Fibroblast of lung (primary cell): ENCODE measurements around the gene CCT8. TPM values are rescaled to one million over a fixed set of nuclear protein-coding genes. Genes with fewer than 3 reads are reported as not detected.
A peak's percentile ranks its signal among the peaks of the same experiment; 100 is the strongest.

Experiments used
- DNase-seq, 2 donors: peaks; one replicate each; pipeline versions ENCODE4 v3.0.0 to v3.0.0-alpha.2; 2010; ENCODE audit warnings: low read depth in 2 of 2
- H2AFZ ChIP-seq: 2 replicates; pipeline ENCODE4 v1.5.1; 2012; ENCODE audit warnings: low read length, control low read depth, inconsistent platforms
- H3K27ac ChIP-seq: 2 replicates; pipeline ENCODE4 v1.5.1; 2011; ENCODE audit warnings: low read length, control low read depth; ENCODE audit not compliant: insufficient read depth
- H3K27me3 ChIP-seq: 2 replicates; pipeline ENCODE4 v1.5.1; 2011; ENCODE audit warnings: mild to moderate bottlenecking, low read length; ENCODE audit not compliant: control insufficient read depth, insufficient read depth
- H3K36me3 ChIP-seq: 2 replicates; pipeline ENCODE4 v1.5.1; 2011; ENCODE audit warnings: low read length; ENCODE audit not compliant: control insufficient read depth, insufficient read depth
- H3K4me1 ChIP-seq: 2 replicates; pipeline ENCODE4 v1.5.1; 2011; ENCODE audit warnings: low read length; ENCODE audit not compliant: control insufficient read depth, insufficient read depth; ENCODE audit errors: extremely low read depth
- H3K4me2 ChIP-seq: 2 replicates; pipeline ENCODE4 v1.5.1; 2011; ENCODE audit warnings: low read length, control low read depth; ENCODE audit not compliant: insufficient read depth; ENCODE audit errors: extremely low read depth
- H3K4me3 ChIP-seq, 4 experiments: fragments of 200-600 bp in 1 of 4; sonication (generic) in 1 of 4; replicated peaks in 1 of 4; 2 replicates each; pipeline ENCODE4 v1.5.1; 2011 to 2016; ENCODE audit warnings: low read length in 4 of 4, low read depth in 3 of 4, mild to moderate bottlenecking in 3 of 4, control low read depth in 2 of 4, inconsistent platforms in 1 of 4, mixed read lengths in 1 of 4; ENCODE audit not compliant: insufficient read depth in 1 of 4; ENCODE audit errors: control extremely low read depth in 1 of 4
- H3K79me2 ChIP-seq: 2 replicates; pipeline ENCODE4 v1.5.1; 2012; ENCODE audit warnings: mild to moderate bottlenecking, low read length, inconsistent platforms; ENCODE audit not compliant: control insufficient read depth, insufficient read depth
- H3K9ac ChIP-seq: 2 replicates; pipeline ENCODE4 v1.5.1; 2011; ENCODE audit warnings: mild to moderate bottlenecking, low read length, control low read depth; ENCODE audit not compliant: insufficient read depth
- H3K9me3 ChIP-seq: 2 replicates; pipeline ENCODE4 v1.5.1; 2012; ENCODE audit warnings: low read depth, low read length; ENCODE audit not compliant: control insufficient read depth, insufficient read depth
- H4K20me1 ChIP-seq: 2 replicates; pipeline ENCODE4 v1.5.1; 2011; ENCODE audit warnings: low read length; ENCODE audit not compliant: control insufficient read depth, insufficient read depth; ENCODE audit errors: extremely low read depth
- EZH2 ChIP-seq: IDR thresholded peaks from 2 replicates; pipeline ENCODE4 v1.5.1; 2012; ENCODE audit warnings: low read length, control low read depth, mild to moderate bottlenecking; ENCODE audit errors: missing control alignments
- polyA minus RNA-seq: library from RNA; depleted of rRNA, polyadenylated mRNA; stranded (reverse); fragments of >200 nt; gene quantifications from 2 replicates; pipeline ENCODE4 v1.2.3, GENCODE V29; 2011; ENCODE audit warnings: low replicate concordance
- polyA plus RNA-seq, 2 donors: library from polyadenylated mRNA; depleted of rRNA in 1 of 2; stranded (reverse) in 1 of 2; unstranded in 1 of 2; fragments of >200 nt; gene quantifications; 2 replicates each; pipeline ENCODE4 v1.2.1, GENCODE V29; 2011 to 2012; ENCODE audit warnings: missing spikeins in 1 of 2
- total RNA-seq: library from RNA; depleted of rRNA; stranded (reverse); fragments of >200 nt; gene quantifications from 2 replicates; pipeline ENCODE4 v1.2.1, GENCODE V29; 2014
- TF ChIP-seq, protein P1 (sequence below), 2 donors: IDR thresholded peaks in 1 of 2; conservative IDR thresholded peaks in 1 of 2; 1 replicate in 1 of 2; 2 replicates in 1 of 2; pipeline ENCODE4 v1.5.1; 2011 to 2012; ENCODE audit warnings: low read length in 2 of 2, control low read depth in 1 of 2, inconsistent platforms in 1 of 2, low read depth in 1 of 2, mild to moderate bottlenecking in 1 of 2

The CCT8 gene
- total RNA-seq: 207 and 230 TPM in 2 replicates
- 209 and 286 TPM in 2 replicates for polyA plus RNA-seq
- polyA plus RNA-seq (2012): 156 and 217 TPM in 2 replicates
- polyA minus RNA-seq: 16.7 and 17.4 TPM in 2 replicates

DNA sequence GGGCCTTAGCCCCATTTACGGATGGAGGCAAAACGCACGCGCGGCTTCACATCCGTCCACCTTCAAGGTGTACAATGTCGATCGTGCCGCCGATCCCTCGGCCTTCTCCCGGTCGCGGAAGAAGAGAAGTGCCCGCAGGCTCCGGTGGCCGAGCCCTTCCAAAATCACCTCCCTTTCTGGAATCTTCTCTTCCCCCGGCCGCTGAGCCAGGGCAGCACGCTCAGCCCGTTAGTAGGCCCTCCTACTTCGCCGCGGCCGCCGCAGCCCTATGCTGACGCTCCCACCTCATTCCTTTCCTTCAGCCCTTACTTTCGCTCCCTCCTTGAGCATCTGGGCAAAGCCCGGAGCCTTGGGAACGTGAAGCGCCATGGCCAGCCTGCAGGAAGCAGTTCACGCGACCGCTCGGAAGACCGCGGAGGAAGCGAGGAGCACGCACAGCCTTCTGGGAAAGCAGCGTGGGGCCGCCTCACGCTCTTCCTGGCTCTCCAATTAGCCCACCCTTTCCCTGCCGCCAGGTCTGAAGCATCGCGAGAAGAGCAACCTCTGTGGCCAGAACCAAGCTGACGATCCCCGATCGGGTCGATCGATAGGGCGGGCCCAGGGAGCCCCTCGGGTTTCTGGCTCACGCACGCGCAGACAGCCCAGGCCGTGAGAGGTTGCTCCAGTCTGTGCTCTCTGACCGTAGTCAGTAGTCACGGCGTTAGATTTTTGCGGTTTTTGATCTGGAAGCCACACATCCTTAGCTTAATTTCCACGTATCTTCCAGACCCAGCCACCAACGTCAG lies at the start of gene CCT8:
Gene CCT8 (minus strand): TSS at position 427 of the 785 bp plus-strand sequence. CDS start 58 bp downstream, at position 369.
- Histone ChIP-seq H3K9ac (peak within 1 kb of the TSS; percentile 99), H4K20me1 (no peaks in the 10 kb centered on the region), H3K36me3 (peaks cover 1% of the 10 kb centered on the region), H3K27me3 (no peaks in the 10 kb centered on the region), H3K79me2 (peaks cover 48% of the 10 kb centered on the region), H3K27ac (peak within 1 kb of the TSS; percentile 93), H3K4me1 (peaks cover 6% of the 10 kb centered on the region), H3K4me2 (peak within 1 kb of the TSS; percentile 84), H3K9me3 (no peaks in the 10 kb centered on the region), H2AFZ (peak within 1 kb of the TSS; percentile 85), H3K4me3 (peak within 1 kb of the TSS; percentile 93 to 100 (median 97))
- no peak for TF ChIP-seq EZH2
- TF ChIP-seq, protein P1, sequence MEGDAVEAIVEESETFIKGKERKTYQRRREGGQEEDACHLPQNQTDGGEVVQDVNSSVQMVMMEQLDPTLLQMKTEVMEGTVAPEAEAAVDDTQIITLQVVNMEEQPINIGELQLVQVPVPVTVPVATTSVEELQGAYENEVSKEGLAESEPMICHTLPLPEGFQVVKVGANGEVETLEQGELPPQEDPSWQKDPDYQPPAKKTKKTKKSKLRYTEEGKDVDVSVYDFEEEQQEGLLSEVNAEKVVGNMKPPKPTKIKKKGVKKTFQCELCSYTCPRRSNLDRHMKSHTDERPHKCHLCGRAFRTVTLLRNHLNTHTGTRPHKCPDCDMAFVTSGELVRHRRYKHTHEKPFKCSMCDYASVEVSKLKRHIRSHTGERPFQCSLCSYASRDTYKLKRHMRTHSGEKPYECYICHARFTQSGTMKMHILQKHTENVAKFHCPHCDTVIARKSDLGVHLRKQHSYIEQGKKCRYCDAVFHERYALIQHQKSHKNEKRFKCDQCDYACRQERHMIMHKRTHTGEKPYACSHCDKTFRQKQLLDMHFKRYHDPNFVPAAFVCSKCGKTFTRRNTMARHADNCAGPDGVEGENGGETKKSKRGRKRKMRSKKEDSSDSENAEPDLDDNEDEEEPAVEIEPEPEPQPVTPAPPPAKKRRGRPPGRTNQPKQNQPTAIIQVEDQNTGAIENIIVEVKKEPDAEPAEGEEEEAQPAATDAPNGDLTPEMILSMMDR (conservative IDR thresholded peaks at IDR 0.05 in 1 of 2, IDR thresholded peaks at IDR 0.05 in 1 of 2; ENCODE audit: low read depth in 1 of 2, low read length in 2 of 2): no peak
- peak; percentile 100 for DNase-seq

GRCh38 chr21:29121759-29122158 lies 48.3 kb upstream of the CCT8 start:
- H3K36me3 ChIP-seq: no peaks in the 10 kb centered on the region
- TF ChIP-seq EZH2: no peak
- TF ChIP-seq, protein P1 (conservative IDR thresholded peaks at IDR 0.05 in 1 of 2, IDR thresholded peaks at IDR 0.05 in 1 of 2; ENCODE audit: low read depth in 1 of 2, low read length in 2 of 2): no peak
- no peaks in the 10 kb centered on the region for H3K79me2 ChIP-seq
- H3K9ac ChIP-seq: no peak overlapping the region
- H4K20me1 ChIP-seq: no peaks in the 10 kb centered on the region
- no peak overlapping the region for H3K4me2 ChIP-seq
- H3K9me3 ChIP-seq: no peaks in the 10 kb centered on the region
- no peaks in the 10 kb centered on the region for H3K27me3 ChIP-seq
- no peak overlapping the region for H3K27ac ChIP-seq
- H3K4me3 ChIP-seq: no peak overlapping the region
- no peak overlapping the region for H2AFZ ChIP-seq
- DNase-seq: no peak
- no peaks in the 10 kb centered on the region for H3K4me1 ChIP-seq

GRCh38 chr21:29117372-29117955 lies 44.0 kb upstream of the CCT8 start:
- H4K20me1 ChIP-seq: no peaks in the 10 kb centered on the region
- H3K4me3 ChIP-seq: no peak overlapping the region
- no peaks in the 10 kb centered on the region for H3K9me3 ChIP-seq
- no peak overlapping the region for H2AFZ ChIP-seq
- no peaks in the 10 kb centered on the region for H3K79me2 ChIP-seq
- no peak overlapping the region for H3K27ac ChIP-seq
- no peaks in the 10 kb centered on the region for H3K36me3 ChIP-seq
- H3K9ac ChIP-seq: no peak overlapping the region
- H3K27me3 ChIP-seq: no peaks in the 10 kb centered on the region
- H3K4me2 ChIP-seq: no peak overlapping the region
- TF ChIP-seq, protein P1 (conservative IDR thresholded peaks at IDR 0.05 in 1 of 2, IDR thresholded peaks at IDR 0.05 in 1 of 2; ENCODE audit: low read depth in 1 of 2, low read length in 2 of 2): no peak
- no peak for TF ChIP-seq EZH2
- H3K4me1 ChIP-seq: peaks cover 9% of the 10 kb centered on the region
- DNase-seq: no peak
